Islet of Langerhans (tissue), 1 donor: Measurements from ENCODE around the gene ABI3BP.

Source experiments
- FAIRE-seq: peaks from one replicate; lab custom pipeline; 2011; peaks lifted over from hg19 to GRCh38; lab: Jason Lieb, UNC

ABI3BP gene

GRCh38 chr3:100888881-100889280 lies 104.3 kb downstream of the ABI3BP start:
- no peak for FAIRE-seq

DNA sequence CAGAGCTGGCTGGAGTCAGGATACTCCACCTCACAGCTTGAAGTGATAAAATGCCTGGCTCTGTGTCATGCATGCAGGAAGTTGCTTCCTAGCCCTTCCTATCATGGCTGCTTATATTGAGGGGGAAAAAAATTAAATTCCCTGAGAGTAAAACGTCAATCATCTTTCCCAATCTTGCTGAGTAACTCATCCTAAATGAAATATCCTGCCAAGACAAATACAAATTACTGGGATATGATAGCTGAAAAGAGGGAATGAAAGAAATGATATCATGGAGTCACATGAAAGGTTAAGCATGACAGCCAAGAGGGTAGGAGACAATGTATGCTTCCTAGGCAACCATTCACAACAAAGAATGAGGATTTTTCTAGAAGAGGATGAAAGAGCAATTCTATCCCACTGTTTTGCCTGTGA lies 110.6 kb downstream of the ABI3BP start:
- FAIRE-seq, result no peak

- no peak for FAIRE-seq
Measured at GRCh38 chr3:100880845-100881244, 112.4 kb downstream of the ABI3BP start.

GRCh38 chr3:100880072-100880471 lies 113.1 kb downstream of the ABI3BP start:
- no peak for FAIRE-seq

- no peak for FAIRE-seq
Measured at GRCh38 chr3:100879195-100879810, 113.9 kb downstream of the ABI3BP start.

DNA sequence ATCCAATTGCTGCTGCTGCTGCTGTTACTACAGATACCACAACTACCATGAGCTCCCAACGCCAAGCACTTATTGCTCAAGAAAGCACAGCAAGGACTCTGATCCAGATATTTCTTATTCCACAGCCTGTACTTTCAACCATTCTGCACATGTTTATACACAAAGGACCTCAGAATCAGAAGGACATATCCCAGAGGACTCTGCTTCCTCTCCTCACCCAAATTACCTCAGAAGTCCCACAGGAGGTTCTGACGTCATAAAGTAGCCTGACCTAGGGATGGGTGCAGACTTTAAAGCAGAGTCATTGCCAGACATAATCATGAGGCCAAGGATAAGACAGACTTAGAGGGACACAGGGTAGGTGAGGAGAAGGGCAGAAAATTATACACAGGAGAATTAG lies 115.9 kb downstream of the ABI3BP start:
- FAIRE-seq, result no peak

DNA sequence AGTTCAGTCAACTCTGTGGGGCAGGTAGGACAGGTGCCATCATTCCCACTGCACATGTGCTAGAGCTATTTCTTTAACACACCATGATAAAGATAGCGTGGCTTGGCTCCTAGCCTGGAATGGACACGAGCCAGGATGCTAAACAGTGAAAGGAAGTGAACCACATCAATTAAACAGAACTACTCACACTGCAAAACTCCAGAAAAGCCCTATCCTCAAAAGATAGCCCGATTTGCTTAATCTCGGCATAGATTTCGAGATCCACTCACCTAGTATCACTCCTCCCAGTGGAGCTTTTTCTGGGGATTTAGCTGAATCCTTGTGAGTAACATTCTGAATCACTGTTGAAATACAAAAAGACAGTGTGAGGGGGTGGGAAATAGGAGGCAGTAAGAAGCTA lies 118.0 kb downstream of the ABI3BP start:
- FAIRE-seq, result no peak

GRCh38 chr3:100873611-100874010 lies 119.6 kb downstream of the ABI3BP start:
- FAIRE-seq, result no peak

DNA sequence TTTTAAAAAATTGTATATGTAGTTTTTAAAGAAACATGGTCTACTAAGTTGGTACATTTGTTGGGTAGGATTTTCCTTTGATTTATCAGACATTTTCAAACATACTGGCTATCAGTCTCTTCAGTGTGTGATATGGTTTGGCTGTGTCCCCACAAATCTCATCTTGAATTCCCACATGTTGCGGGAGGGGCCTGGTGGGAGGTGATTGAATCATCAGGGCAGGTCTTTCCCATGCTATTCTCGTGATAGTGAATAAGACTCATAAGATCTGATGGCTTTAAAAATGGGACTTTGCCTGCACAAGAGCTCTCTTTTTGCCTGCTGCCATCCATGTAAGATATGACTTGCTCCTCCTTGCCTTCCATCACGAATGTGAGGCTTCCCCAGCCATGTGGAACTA lies 121.9 kb downstream of the ABI3BP start:
- no peak for FAIRE-seq

- FAIRE-seq, result no peak
Measured at GRCh38 chr3:100869787-100870186, 123.4 kb downstream of the ABI3BP start.

GRCh38 chr3:100868894-100869293 lies 124.3 kb downstream of the ABI3BP start:
- no peak for FAIRE-seq

- FAIRE-seq, result no peak
Measured at GRCh38 chr3:100868096-100868495, 125.1 kb downstream of the ABI3BP start.

- no peak for FAIRE-seq
Measured at GRCh38 chr3:100865442-100865841, 127.8 kb downstream of the ABI3BP start.

DNA sequence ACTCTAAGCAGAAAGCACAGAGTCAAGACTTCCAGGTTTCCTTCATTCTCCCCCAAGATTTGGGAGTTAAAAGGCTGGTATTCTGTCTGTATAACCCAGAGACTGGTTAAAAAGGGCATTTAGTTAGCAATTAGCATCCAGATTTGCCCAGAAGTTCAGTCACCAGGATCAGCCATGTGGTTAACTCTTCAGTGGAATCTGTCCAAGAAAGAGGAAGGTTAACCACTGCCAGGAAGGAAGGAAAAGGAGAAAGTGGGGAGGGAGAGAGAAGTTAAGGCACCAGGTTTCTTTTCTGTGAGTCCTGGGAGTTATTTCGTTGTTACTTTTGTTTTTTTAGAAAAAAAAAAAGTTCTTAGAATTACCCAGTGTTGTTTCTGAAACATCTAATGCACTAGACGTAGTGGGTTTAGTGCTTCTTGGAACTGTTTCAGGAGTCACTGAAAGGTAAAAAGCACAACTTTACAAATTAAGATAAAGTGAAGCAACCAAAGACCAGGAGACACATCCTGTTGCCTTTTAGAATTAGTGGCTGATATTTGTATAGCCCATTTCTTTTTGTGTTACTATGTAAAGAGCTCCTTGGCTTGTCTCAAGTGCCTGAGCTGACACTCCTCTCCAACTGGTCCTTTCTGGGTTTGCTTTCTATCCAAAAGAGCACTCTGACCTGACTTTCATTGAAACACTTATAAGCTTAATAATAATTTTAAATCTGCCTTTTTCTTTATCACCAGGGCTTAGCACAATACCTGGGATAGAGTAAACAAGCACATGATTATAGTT lies 128.6 kb downstream of the ABI3BP start:
- no peak for FAIRE-seq

- no peak for FAIRE-seq
Measured at GRCh38 chr3:100857863-100858262, 135.4 kb downstream of the ABI3BP start.

DNA sequence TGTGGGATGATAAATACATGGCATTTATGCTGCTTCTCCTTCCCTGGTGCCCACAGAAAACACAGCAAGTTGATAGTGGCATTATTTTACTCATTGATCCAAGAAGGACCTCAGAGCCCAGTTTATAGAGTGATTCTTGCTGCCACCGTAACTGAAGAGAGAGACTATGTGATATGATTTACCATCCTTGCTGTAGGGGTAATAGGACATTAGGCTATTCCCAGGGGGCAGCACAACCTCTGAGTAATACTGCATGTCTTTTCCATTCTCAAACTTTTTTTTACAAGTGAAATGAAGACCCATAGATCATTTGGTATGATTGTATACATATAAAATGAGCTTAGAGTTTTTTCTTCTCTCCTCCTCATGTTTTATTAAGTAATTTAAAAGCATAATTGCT lies 136.4 kb downstream of the ABI3BP start:
- FAIRE-seq, result no peak

GRCh38 chr3:100852840-100853239 lies 140.4 kb downstream of the ABI3BP start:
- FAIRE-seq, result no peak

GRCh38 chr3:100850701-100851100 lies 142.5 kb downstream of the ABI3BP start:
- no peak for FAIRE-seq

DNA sequence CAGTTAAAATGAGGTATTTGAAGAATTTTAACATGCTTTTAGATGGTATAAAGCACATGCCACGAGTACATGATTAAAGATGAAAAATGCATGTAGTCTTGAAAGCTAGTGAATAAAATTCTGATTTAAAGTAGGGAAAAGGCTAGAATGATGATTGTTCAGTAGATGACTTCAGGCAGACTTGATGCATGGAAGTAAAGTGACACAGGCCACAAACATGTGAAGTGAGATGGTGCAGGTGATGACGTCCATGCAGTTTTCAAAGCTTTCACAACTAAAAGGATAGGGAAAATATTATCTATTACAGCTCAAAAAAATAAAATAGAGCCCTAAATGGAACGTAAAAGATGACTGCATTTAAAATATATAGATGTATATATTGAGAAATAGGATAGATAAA lies 143.1 kb downstream of the ABI3BP start:
- no peak for FAIRE-seq

GRCh38 chr3:100844063-100844936 lies 148.9 kb downstream of the ABI3BP start:
- no peak for FAIRE-seq

GRCh38 chr3:100838157-100838556 lies 155.1 kb downstream of the ABI3BP start:
- FAIRE-seq, result no peak

- FAIRE-seq, result no peak
Measured at GRCh38 chr3:100836661-100837060, 156.6 kb downstream of the ABI3BP start.

GRCh38 chr3:100834332-100834731 lies 158.9 kb downstream of the ABI3BP start:
- no peak for FAIRE-seq
